ENCODE data around the gene APLP1.

- TF ChIP-seq FOXM1 (IDR thresholded peaks at IDR 0.05; ENCODE audit: borderline replicate concordance) (no peak), FOXK2 (IDR thresholded peaks at IDR 0.05) (no peak), ELF4 (IDR thresholded peaks at IDR 0.05) (no peak), LEF1 (IDR thresholded peaks at IDR 0.05; ENCODE audit: borderline replicate concordance) (no peak), SP1 (IDR thresholded peaks at IDR 0.05) (no peak), ARNT (IDR thresholded peaks at IDR 0.05) (no peak), TARDBP (IDR thresholded peaks at IDR 0.05) (no peak)
Observed at GRCh38 chr19:35828692-35829301, 39.6 kb upstream of the APLP1 start.

Measured in HEK293T (cell line).